ENCODE results near the gene ADGRG3. TPM values are rescaled to one million over a fixed set of nuclear protein-coding genes. Genes with fewer than 3 reads are reported as not detected.
A peak's percentile ranks its signal among the peaks of the same experiment; 100 is the strongest.

ADGRG3 gene
- total and polyA plus RNA-seq, 2 experiments from 2014 or later: not detected

DNA sequence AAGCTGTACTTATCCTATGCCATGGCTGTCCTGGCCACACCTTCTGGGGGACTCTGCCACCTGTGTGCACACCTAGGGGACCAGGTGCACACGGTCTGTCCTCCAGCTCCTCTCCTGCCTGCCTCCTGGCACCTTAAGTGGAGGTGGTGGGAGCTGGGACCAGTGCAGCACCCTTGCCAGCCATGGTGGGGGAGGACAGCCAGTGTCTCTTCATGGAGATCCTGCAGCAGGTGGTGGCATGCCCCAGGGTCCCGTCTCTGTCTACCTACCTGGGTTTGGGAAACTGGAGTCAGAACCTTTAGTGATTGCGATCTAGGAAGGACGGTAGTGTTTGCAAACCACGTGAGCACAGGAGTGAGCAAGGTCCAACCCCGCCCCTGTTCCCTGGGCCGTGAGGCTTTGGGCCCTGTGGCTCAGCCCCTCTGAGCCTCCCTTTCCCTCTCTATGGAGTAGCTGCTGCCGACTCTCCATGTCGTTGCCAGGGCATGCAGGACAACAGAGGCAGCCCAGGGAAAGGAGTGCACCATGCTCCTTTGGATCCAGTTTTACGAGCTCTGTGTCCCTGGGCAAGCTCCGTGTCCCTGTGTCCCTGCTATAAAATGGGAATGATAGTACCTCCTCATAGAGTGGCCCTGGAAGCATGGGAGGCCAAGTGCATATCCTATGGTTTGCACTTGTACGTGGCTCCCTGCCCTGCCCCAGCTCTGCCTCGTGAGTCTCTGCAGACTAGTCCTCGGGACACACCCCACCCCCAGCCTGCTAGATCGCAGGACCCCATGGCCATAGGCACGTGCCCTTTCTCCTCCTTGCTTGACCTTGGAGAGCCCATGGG, 32.6 kb upstream of the ADGRG3 start:
- H3K4me1 ChIP-seq (ENCODE audit: insufficient read depth): peaks cover 10% of the 10 kb centered on the region
- TF ChIP-seq EZH2phosphoT487 (IDR thresholded peaks at IDR 0.05; ENCODE audit: insufficient read depth, low read depth): no peak
- no peak for TF ChIP-seq EZH2 (IDR thresholded peaks at IDR 0.05; ENCODE audit: insufficient read depth, poor library complexity, severe bottlenecking)
- H3F3A ChIP-seq (ENCODE audit: insufficient read depth): no peaks in the 10 kb centered on the region
- no peak overlapping the region for H3K27ac ChIP-seq
- H3K4me2 ChIP-seq (ENCODE audit: unreplicated experiment): no peak overlapping the region
- H4K20me1 ChIP-seq (ENCODE audit: insufficient read depth): no peaks in the 10 kb centered on the region
- no peaks in the 10 kb centered on the region for H3K9me2 ChIP-seq (ENCODE audit: insufficient read depth)
- WGBS, 2 experiments (ENCODE audit: low coverage in 1 of 2, low lambda C conversion rate in 2 of 2, missing lambda C conversion rate in 2 of 2): 86 to 88% methylated on average over 16 of the region's 16 CpGs
- DNase-seq: no peak
- no peak overlapping the region for H2AFZ ChIP-seq
- H3K36me3 ChIP-seq (ENCODE audit: low read depth): no peaks in the 10 kb centered on the region
- in situ Hi-C loops (cut with MboI): no loop called here
- no peaks in the 10 kb centered on the region for H3K79me2 ChIP-seq (ENCODE audit: insufficient read depth)
- H3K27me3 ChIP-seq (replicated peaks; ENCODE audit: insufficient read depth): no peaks in the 10 kb centered on the region
- H3K9me3 ChIP-seq (ENCODE audit: low read depth): no peaks in the 10 kb centered on the region
- no peak overlapping the region for H3K4me3 ChIP-seq
- H3K9ac ChIP-seq: no peak overlapping the region

DNA sequence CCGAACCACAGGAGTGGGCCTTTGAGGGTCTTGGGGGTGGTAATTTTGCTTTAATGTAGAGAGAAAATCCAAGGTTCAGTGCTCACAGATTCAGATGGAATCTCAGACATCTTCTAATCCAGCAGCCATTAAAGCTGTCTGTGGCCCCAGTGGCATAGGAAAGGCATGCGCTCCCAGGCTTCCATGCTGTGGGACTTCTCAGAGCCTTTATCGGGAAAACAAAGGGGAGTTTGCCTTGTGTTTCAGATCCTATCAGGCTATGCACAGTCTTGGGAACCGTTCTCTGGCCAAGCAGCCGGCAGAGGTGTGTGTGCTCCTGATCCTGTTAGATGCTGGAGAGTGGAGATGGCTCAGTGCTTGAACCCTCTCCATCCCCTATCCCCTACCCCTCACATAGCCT, 31.9 kb upstream of the ADGRG3 start:
- Histone ChIP-seq H3K9me2 (ENCODE audit: insufficient read depth) (no peaks in the 10 kb centered on the region), H3K27me3 (replicated peaks; ENCODE audit: insufficient read depth) (no peaks in the 10 kb centered on the region), H3F3A (ENCODE audit: insufficient read depth) (no peaks in the 10 kb centered on the region), H2AFZ (no peak overlapping the region), H3K4me2 (ENCODE audit: unreplicated experiment) (no peak overlapping the region), H3K27ac (no peak overlapping the region), H3K9ac (no peak overlapping the region), H3K4me1 (ENCODE audit: insufficient read depth) (peaks cover 10% of the 10 kb centered on the region), H3K36me3 (ENCODE audit: low read depth) (no peaks in the 10 kb centered on the region), H3K4me3 (no peak overlapping the region), H3K9me3 (ENCODE audit: low read depth) (no peaks in the 10 kb centered on the region), H3K79me2 (ENCODE audit: insufficient read depth) (no peaks in the 10 kb centered on the region), H4K20me1 (ENCODE audit: insufficient read depth) (no peaks in the 10 kb centered on the region)
- TF ChIP-seq EZH2 (IDR thresholded peaks at IDR 0.05; ENCODE audit: insufficient read depth, poor library complexity, severe bottlenecking): no peak
- TF ChIP-seq EZH2phosphoT487 (IDR thresholded peaks at IDR 0.05; ENCODE audit: insufficient read depth, low read depth): no peak
- no peak for DNase-seq
- in situ Hi-C loops (cut with MboI): no loop called here
- WGBS, 2 experiments (ENCODE audit: low coverage in 1 of 2, low lambda C conversion rate in 2 of 2, missing lambda C conversion rate in 2 of 2): 98 to 99% methylated on average over 5 of the region's 5 CpGs

DNA sequence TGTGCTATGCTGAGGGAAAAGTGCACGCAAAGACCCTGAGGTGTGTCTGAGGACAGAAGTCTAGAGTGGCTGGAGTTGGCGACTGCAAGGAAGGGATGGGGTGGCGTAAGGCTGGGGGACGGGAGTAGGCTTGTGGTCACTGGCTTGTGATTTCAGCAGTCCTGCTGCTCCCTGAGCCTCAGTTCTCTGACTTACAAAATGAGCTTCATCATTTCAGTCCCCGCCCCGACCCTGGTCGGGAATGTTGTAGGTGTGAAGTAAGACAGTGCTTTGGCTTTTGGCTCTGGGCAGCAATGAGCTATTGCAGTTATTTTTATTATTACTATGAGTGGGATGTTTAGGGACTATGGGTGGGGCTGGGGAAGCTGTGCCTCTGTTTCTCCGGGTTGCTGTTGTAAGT, 31.1 kb upstream of the ADGRG3 start:
- H3K27me3 ChIP-seq (replicated peaks; ENCODE audit: insufficient read depth): no peaks in the 10 kb centered on the region
- no peak overlapping the region for H3K27ac ChIP-seq
- no peaks in the 10 kb centered on the region for H3K9me2 ChIP-seq (ENCODE audit: insufficient read depth)
- H3K36me3 ChIP-seq (ENCODE audit: low read depth): no peaks in the 10 kb centered on the region
- no peak overlapping the region for H2AFZ ChIP-seq
- H3K9ac ChIP-seq: no peak overlapping the region
- no peak overlapping the region for H3K4me2 ChIP-seq (ENCODE audit: unreplicated experiment)
- no peaks in the 10 kb centered on the region for H3K9me3 ChIP-seq (ENCODE audit: low read depth)
- in situ Hi-C loops (cut with MboI): no loop called here
- no peaks in the 10 kb centered on the region for H3K79me2 ChIP-seq (ENCODE audit: insufficient read depth)
- no peaks in the 10 kb centered on the region for H3F3A ChIP-seq (ENCODE audit: insufficient read depth)
- TF ChIP-seq EZH2phosphoT487 (IDR thresholded peaks at IDR 0.05; ENCODE audit: insufficient read depth, low read depth) (no peak), EZH2 (IDR thresholded peaks at IDR 0.05; ENCODE audit: insufficient read depth, poor library complexity, severe bottlenecking) (no peak)
- H3K4me3 ChIP-seq: no peak overlapping the region
- peaks cover 10% of the 10 kb centered on the region for H3K4me1 ChIP-seq (ENCODE audit: insufficient read depth)
- no peaks in the 10 kb centered on the region for H4K20me1 ChIP-seq (ENCODE audit: insufficient read depth)
- 52 to 57% methylated on average over 8 of the region's 8 CpGs for WGBS, 2 experiments (ENCODE audit: low coverage in 1 of 2, low lambda C conversion rate in 2 of 2, missing lambda C conversion rate in 2 of 2)
- peak; percentile 47 for DNase-seq

DNA sequence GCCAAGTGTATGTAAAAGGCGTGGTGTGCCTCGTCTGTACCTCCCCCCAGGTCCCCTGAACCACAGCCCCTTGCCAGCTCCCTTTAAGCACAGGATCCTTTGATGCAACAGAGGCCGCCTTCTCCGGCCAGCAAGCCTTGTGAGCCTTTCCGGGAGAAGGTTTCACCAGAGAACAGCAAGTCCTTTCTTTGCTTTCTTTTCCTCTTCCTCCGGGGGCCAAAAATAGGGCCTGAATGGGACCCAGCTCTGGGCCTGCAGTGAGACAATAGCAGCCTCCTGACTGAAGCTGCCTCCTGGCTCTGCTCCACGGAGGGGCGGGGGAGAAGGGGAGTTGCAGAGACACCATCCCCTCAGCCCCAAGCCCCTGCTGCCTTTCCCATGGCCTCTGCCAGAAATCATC, 30.7 kb upstream of the ADGRG3 start:
- H2AFZ ChIP-seq: no peak overlapping the region
- no peak overlapping the region for H3K27ac ChIP-seq
- 48 to 52% methylated on average over 5 to 8 of the region's 8 CpGs for WGBS, 2 experiments (ENCODE audit: low coverage in 1 of 2, low lambda C conversion rate in 2 of 2, missing lambda C conversion rate in 2 of 2)
- no peak overlapping the region for H3K4me3 ChIP-seq
- no peak overlapping the region for H3K4me2 ChIP-seq (ENCODE audit: unreplicated experiment)
- peaks cover 10% of the 10 kb centered on the region for H3K4me1 ChIP-seq (ENCODE audit: insufficient read depth)
- no peaks in the 10 kb centered on the region for H4K20me1 ChIP-seq (ENCODE audit: insufficient read depth)
- H3K79me2 ChIP-seq (ENCODE audit: insufficient read depth): no peaks in the 10 kb centered on the region
- DNase-seq: no peak
- H3K9ac ChIP-seq: no peak overlapping the region
- no peaks in the 10 kb centered on the region for H3F3A ChIP-seq (ENCODE audit: insufficient read depth)
- H3K27me3 ChIP-seq (replicated peaks; ENCODE audit: insufficient read depth): no peaks in the 10 kb centered on the region
- no peaks in the 10 kb centered on the region for H3K9me2 ChIP-seq (ENCODE audit: insufficient read depth)
- no peak for TF ChIP-seq EZH2 (IDR thresholded peaks at IDR 0.05; ENCODE audit: insufficient read depth, poor library complexity, severe bottlenecking)
- no peak for TF ChIP-seq EZH2phosphoT487 (IDR thresholded peaks at IDR 0.05; ENCODE audit: insufficient read depth, low read depth)
- H3K36me3 ChIP-seq (ENCODE audit: low read depth): no peaks in the 10 kb centered on the region
- H3K9me3 ChIP-seq (ENCODE audit: low read depth): no peaks in the 10 kb centered on the region
- in situ Hi-C loops (cut with MboI): no loop called here
